Choroid plexus epithelial cell (primary cell): ENCODE measurements around the gene RNF11.
"Not testable (repeated sequence)": the region's sequence is repeated elsewhere in the genome, so short reads cannot be mapped to it uniquely, and the experiment has no call there.

Experiments used
- DNase-seq: peaks from one replicate; pipeline ENCODE4 v3.0.0-alpha.2; 2010; ENCODE audit warnings: low read depth
- H3K4me3 ChIP-seq: 2 replicates; pipeline ENCODE4 v1.5.1; 2011; ENCODE audit warnings: low read depth, mild to moderate bottlenecking, control low read depth, low read length, moderate library complexity
- TF ChIP-seq, protein P1 (sequence below): conservative IDR thresholded peaks from 2 replicates; pipeline ENCODE4 v1.5.1; 2011; ENCODE audit warnings: low read depth, mild to moderate bottlenecking, control low read depth, inconsistent platforms, low read length, moderate library complexity

RNF11 gene

DNA sequence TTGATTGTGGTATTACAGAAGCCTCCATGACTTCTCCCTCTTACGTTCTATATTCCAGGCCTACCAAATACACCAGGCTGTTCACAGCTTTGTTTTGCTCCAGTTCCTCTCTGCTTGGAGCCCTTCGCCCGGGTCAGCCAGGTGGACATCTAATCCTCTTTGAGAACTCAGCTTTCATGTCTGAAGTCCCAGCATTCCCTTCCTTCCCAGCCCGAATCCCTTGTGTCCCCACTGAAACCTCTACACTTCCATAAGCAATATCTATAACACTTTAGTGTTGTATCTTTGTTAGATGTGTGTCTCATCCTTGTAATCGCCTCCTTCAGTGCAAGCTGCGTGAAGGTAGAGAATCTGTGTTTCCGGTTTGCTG is 1.9 kb downstream of the RNF11 start:
- TF ChIP-seq, protein P1, sequence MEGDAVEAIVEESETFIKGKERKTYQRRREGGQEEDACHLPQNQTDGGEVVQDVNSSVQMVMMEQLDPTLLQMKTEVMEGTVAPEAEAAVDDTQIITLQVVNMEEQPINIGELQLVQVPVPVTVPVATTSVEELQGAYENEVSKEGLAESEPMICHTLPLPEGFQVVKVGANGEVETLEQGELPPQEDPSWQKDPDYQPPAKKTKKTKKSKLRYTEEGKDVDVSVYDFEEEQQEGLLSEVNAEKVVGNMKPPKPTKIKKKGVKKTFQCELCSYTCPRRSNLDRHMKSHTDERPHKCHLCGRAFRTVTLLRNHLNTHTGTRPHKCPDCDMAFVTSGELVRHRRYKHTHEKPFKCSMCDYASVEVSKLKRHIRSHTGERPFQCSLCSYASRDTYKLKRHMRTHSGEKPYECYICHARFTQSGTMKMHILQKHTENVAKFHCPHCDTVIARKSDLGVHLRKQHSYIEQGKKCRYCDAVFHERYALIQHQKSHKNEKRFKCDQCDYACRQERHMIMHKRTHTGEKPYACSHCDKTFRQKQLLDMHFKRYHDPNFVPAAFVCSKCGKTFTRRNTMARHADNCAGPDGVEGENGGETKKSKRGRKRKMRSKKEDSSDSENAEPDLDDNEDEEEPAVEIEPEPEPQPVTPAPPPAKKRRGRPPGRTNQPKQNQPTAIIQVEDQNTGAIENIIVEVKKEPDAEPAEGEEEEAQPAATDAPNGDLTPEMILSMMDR, result no peak
- DNase-seq, result peak; percentile 36
- H3K4me3 ChIP-seq, result peak overlapping the region; percentile 95

DNA sequence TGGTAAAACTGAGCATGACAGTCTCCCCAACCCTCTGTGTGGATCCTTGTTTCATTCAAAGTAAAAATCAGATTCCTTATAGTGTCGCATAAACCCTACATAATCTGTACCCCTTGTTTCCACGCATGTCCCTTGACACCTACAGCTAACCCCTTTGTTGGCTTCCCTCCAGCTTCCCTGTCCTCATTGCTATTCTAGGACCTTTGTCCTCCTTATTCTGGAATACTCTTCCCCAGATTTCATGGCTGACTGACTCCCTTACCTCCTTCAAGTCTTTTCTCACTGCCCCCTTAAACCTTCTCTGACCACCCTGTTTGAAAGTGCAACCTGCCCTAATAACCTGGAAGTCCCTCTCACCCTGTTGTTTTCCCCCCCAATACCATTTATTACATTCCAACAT is 4.0 kb downstream of the RNF11 start:
- DNase-seq, result no peak
- no peak overlapping the region for H3K4me3 ChIP-seq
- TF ChIP-seq, protein P1, result no peak

DNA sequence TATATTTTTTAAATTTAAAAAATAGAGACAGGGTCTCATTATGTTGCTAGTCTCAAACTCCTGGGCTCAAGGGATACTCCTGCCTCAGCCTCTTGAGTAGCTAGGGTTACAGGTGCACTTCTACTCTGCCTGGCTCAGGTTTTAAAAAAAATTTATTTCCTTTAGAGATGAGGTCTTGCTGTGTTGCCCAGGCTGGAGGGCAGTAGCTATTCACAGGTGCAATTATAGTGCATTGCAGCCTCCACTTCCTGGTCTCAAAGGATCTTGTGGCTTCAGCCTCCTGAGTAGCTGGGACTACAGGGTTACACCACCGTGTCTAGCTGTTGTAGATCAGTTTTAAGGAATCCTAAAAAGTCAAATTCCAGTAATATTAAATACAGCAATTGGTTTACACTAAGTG is 5.0 kb downstream of the RNF11 start:
- TF ChIP-seq, protein P1, result no peak
- no peak for DNase-seq
- H3K4me3 ChIP-seq, result no peak overlapping the region

DNA sequence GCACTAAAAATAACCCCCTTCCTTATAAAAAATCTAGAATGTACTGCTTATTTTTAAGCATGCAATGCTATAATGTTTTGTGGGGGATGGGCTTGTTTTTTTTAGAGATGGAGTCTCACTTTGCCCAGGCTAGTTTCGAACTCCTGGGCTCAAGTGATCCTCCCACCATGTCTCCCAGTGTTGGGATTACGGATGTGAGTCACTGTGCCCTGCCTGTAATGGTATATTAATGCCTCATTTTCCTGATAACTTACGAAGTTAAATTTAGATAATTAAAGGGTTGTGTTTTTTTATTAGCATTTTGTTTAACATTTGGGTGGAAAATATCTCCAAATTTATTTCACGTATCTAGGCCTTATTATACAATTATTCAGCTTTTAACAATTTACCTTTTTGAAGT is 6.5 kb downstream of the RNF11 start:
- no peak overlapping the region for H3K4me3 ChIP-seq
- DNase-seq, result no peak
- TF ChIP-seq, protein P1, result no peak

DNA sequence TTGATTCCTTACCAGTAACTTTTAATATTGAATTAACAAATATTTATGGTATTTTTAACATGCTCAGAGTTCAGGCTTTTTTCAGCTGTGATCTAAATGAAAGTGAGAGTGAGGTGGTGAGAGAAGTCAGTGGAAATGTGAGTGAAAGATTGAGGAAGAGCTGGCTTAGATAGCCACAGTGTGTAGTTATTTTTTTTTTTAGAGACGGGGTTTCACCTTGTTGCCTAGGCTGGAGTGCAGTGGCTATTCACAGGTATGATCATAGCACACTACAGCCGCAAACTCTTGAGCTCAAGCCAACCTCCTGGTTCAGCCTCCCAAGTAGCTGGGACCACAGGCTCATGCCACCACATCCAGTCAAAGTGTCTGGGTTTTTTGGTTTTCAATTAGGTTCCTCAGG is 10.9 kb downstream of the RNF11 start:
- TF ChIP-seq, protein P1, result no peak
- no peak for DNase-seq
- no peak overlapping the region for H3K4me3 ChIP-seq

DNA sequence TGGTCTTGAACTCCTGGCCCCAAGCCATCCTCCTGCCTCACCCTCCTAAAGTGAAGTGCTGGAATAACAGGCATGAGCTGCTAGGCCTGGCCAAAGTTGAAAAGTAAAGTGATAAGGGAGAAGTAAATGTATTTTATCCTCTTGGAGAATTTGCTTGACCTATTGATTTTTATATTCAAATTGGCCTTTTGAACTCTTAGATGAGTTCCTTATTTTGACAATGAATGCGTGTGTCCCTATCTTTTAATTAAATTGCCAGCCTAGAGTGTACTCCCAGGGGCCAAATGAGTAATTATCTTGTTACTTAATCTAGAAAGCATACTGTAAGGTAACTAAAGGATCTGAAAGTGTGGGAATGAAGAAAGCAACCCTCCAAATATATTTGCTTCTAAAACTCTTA is 11.4 kb downstream of the RNF11 start:
- no peak overlapping the region for H3K4me3 ChIP-seq
- TF ChIP-seq, protein P1, result no peak

DNA sequence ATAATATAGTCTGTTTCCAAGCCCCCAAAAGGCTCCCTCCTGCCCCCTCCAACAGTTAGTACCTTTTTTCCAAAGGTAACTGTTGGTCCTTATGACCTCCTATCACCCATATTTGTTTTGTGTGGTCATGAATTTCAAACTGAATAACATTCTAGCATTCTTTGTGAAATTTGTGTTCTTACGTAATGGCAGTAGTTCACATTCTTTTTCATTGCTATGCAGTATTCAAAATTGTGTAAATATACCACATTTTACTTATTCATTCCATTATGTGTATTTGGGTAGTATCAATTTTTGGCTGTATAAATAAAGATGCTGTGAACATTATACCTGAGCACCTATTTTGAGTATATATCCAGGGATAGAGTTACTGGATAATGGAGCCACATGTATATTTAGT is 13.4 kb downstream of the RNF11 start:
- H3K4me3 ChIP-seq, result no peak overlapping the region
- no peak for DNase-seq
- TF ChIP-seq, protein P1, result no peak

More for the DNA sequence above, 11.4 kb downstream of the RNF11 start:
- DNase-seq, result no peak

DNA sequence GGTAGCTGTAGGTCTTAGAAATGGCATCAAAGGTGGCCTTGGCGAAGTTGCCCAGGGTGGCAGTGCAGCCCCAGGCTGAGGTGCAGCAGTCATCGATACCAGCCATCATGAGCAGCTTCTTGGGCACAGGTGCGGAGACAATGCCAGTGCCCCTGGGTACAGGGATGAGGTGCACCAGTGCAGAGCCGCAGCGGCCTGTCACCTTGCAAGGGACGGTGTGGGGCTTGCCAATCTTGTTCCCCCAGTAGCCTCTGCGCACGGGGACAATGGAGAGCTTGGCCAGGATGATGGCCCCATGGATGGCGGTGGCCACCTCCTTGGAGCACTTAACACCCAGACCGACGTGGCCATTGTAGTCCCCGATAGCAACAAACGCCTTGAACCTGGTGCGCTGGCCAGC is 14.7 kb downstream of the RNF11 start:
- not testable (repeated sequence) for H3K4me3 ChIP-seq, DNase-seq

DNA sequence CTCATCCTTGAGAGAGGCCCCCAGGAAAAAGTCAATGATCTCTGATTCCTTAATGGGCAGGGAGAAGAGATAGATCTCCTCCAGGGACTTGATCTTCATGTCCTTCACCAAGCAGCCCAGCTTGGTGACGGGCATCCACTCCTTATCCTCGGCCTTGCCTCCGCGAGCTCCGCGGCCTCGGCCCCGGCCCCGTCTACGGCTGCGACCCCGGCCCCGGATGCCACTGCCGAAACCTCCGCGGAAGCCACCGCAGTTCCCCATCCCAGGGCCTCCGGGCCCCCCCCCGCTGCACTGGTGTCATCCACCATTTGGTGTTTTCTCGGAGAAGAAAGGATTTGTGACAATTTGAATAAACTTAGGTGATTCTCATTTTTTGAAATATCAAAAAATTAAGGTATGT is 15.1 kb downstream of the RNF11 start:
- DNase-seq, H3K4me3 ChIP-seq: not testable (repeated sequence)
